MM.1S (cell line): Measurements from ENCODE around the gene TM9SF2.

ENCODE experiments used
- DNase-seq: peaks from one replicate; pipeline ENCODE4 v3.0.0-alpha.2; 2015
- H2AFZ ChIP-seq: fragments of 300-600 bp; sonication (generic); 2 replicates; pipeline ENCODE4 v1.6.0; 2016; ENCODE audit warnings: antibody characterized with exemption, low read length
- H3F3A ChIP-seq: fragments of 300-600 bp; sonication (generic); 2 replicates; pipeline ENCODE4 v1.6.1; 2016; ENCODE audit warnings: mild to moderate bottlenecking, antibody characterized with exemption, low read length, moderate library complexity, mixed read lengths; ENCODE audit not compliant: insufficient read depth
- H3K27ac ChIP-seq: fragments of 300-600 bp; sonication (generic); 2 replicates; pipeline ENCODE4 v1.5.1; 2016; ENCODE audit warnings: mild to moderate bottlenecking, low read length
- H3K27me3 ChIP-seq: fragments of 300-600 bp; sonication (generic); replicated peaks from 2 replicates; pipeline ENCODE4 v1.6.0; 2016; ENCODE audit warnings: low read length; ENCODE audit not compliant: insufficient read depth
- H3K36me3 ChIP-seq: fragments of 300-600 bp; sonication (generic); replicated peaks from 2 replicates; pipeline ENCODE4 v1.6.1; 2016; ENCODE audit warnings: mild to moderate bottlenecking, low read length, mixed read lengths; ENCODE audit not compliant: insufficient read depth
- H3K4me1 ChIP-seq: fragments of 300-600 bp; sonication (generic); 2 replicates; pipeline ENCODE4 v1.6.1; 2016; ENCODE audit warnings: low read length, mixed read lengths
- H3K4me2 ChIP-seq: fragments of 300-600 bp; sonication (generic); 2 replicates; pipeline ENCODE4 v1.6.0; 2016; ENCODE audit warnings: low read depth, low read length
- H3K4me3 ChIP-seq: fragments of 300-600 bp; sonication (generic); 2 replicates; pipeline ENCODE4 v1.5.1; 2016; ENCODE audit warnings: low read length, mixed read lengths
- H3K79me2 ChIP-seq: fragments of 300-600 bp; sonication (generic); 2 replicates; pipeline ENCODE4 v1.6.1; 2016; ENCODE audit warnings: mixed run types, low read length, mixed read lengths
- H3K9ac ChIP-seq: fragments of 300-600 bp; sonication (generic); 2 replicates; pipeline ENCODE4 v1.6.1; 2016; ENCODE audit warnings: low read length, mixed read lengths
- H3K9me2 ChIP-seq: fragments of 300-600 bp; sonication (generic); replicated peaks from 2 replicates; pipeline ENCODE4 v1.6.1; 2016; ENCODE audit warnings: mild to moderate bottlenecking, low read length, mixed read lengths; ENCODE audit not compliant: insufficient read depth
- H3K9me3 ChIP-seq: fragments of 300-600 bp; sonication (generic); replicated peaks from 2 replicates; pipeline ENCODE4 v1.6.1; 2016; ENCODE audit warnings: mild to moderate bottlenecking, low read length, mixed read lengths; ENCODE audit not compliant: insufficient read depth
- H4K20me1 ChIP-seq: fragments of 300-600 bp; sonication (generic); 2 replicates; pipeline ENCODE4 v1.6.1; 2016; ENCODE audit warnings: mild to moderate bottlenecking, low read length, moderate library complexity, mixed read lengths; ENCODE audit not compliant: insufficient read depth
- CTCF ChIP-seq: fragments of 300-600 bp; sonication (generic); IDR thresholded peaks from 2 replicates; pipeline ENCODE4 v1.5.1; 2016; ENCODE audit warnings: antibody characterized with exemption, low read length, mixed read lengths
- EZH2 ChIP-seq: fragments of 300-600 bp; sonication (generic); optimal IDR thresholded peaks from 2 replicates; pipeline ENCODE3; 2017; ENCODE audit warnings: low read depth, mild to moderate bottlenecking, antibody characterized with exemption, low read length, mixed read lengths
- EZH2phosphoT487 ChIP-seq: fragments of 300-600 bp; sonication (generic); IDR thresholded peaks from 2 replicates; pipeline ENCODE4 v1.6.1; 2018; ENCODE audit warnings: antibody characterized with exemption, low read length

The TM9SF2 gene

GRCh38 chr13:99587893-99588606, 86.8 kb downstream of the TM9SF2 start:
- no peak overlapping the region for H3K27ac ChIP-seq
- H3K9me3 ChIP-seq: no peaks in the 10 kb centered on the region
- H3F3A ChIP-seq: no peaks in the 10 kb centered on the region
- no peaks in the 10 kb centered on the region for H3K36me3 ChIP-seq
- no peak overlapping the region for H3K4me2 ChIP-seq
- no peak overlapping the region for H3K9ac ChIP-seq
- no peaks in the 10 kb centered on the region for H3K9me2 ChIP-seq
- no peaks in the 10 kb centered on the region for H3K27me3 ChIP-seq
- DNase-seq: no peak
- H3K79me2 ChIP-seq: no peaks in the 10 kb centered on the region
- no peak overlapping the region for H2AFZ ChIP-seq
- H3K4me3 ChIP-seq: no peak overlapping the region
- TF ChIP-seq EZH2: no peak
- no peak for TF ChIP-seq CTCF
- TF ChIP-seq EZH2phosphoT487: no peak
- no peaks in the 10 kb centered on the region for H3K4me1 ChIP-seq
- H4K20me1 ChIP-seq: no peaks in the 10 kb centered on the region

GRCh38 chr13:99589575-99589974, 88.3 kb downstream of the TM9SF2 start:
- Histone ChIP-seq H3K4me2 (no peak overlapping the region), H3K4me1 (no peaks in the 10 kb centered on the region), H3K9me3 (no peaks in the 10 kb centered on the region), H3K36me3 (no peaks in the 10 kb centered on the region), H3K4me3 (no peak overlapping the region), H3K9me2 (no peaks in the 10 kb centered on the region), H4K20me1 (no peaks in the 10 kb centered on the region), H3K9ac (no peak overlapping the region), H3F3A (no peaks in the 10 kb centered on the region), H3K27me3 (no peaks in the 10 kb centered on the region), H3K27ac (no peak overlapping the region), H2AFZ (no peak overlapping the region), H3K79me2 (no peaks in the 10 kb centered on the region)
- TF ChIP-seq CTCF: no peak
- TF ChIP-seq EZH2phosphoT487: no peak
- TF ChIP-seq EZH2: no peak
- DNase-seq: no peak

GRCh38 chr13:99590519-99591011, 89.3 kb downstream of the TM9SF2 start:
- no peaks in the 10 kb centered on the region for H3K9me2 ChIP-seq
- no peak overlapping the region for H3K9ac ChIP-seq
- no peaks in the 10 kb centered on the region for H3K9me3 ChIP-seq
- DNase-seq: no peak
- H3F3A ChIP-seq: no peaks in the 10 kb centered on the region
- no peaks in the 10 kb centered on the region for H3K79me2 ChIP-seq
- no peak overlapping the region for H2AFZ ChIP-seq
- H4K20me1 ChIP-seq: no peaks in the 10 kb centered on the region
- no peaks in the 10 kb centered on the region for H3K4me1 ChIP-seq
- no peaks in the 10 kb centered on the region for H3K36me3 ChIP-seq
- no peaks in the 10 kb centered on the region for H3K27me3 ChIP-seq
- no peak overlapping the region for H3K4me2 ChIP-seq
- TF ChIP-seq EZH2phosphoT487 (no peak), EZH2 (no peak), CTCF (no peak)
- H3K4me3 ChIP-seq: no peak overlapping the region
- no peak overlapping the region for H3K27ac ChIP-seq
